Osteoblast (primary cell): ENCODE measurements around the gene CRHR1. TPM values are rescaled to one million over a fixed set of nuclear protein-coding genes. Genes with fewer than 3 reads are reported as not detected.

Experiments used
- DNase-seq: peaks from one replicate; pipeline ENCODE4 v3.0.0; 2011; ENCODE audit warnings: low spot score, mixed read lengths; ENCODE audit not compliant: insufficient read length; ENCODE audit errors: missing footprints
- H2AFZ ChIP-seq: 2 replicates; pipeline ENCODE4 v1.6.0; 2011; ENCODE audit warnings: mild to moderate bottlenecking, low read length
- H3K27ac ChIP-seq: 2 replicates; pipeline ENCODE4 v1.5.1; 2011; ENCODE audit warnings: mild to moderate bottlenecking, low read depth, low read length, moderate library complexity
- H3K27me3 ChIP-seq: 2 replicates; pipeline ENCODE4 v1.6.0; 2012; ENCODE audit warnings: mild to moderate bottlenecking, control low read depth, inconsistent platforms, low read length, moderate library complexity; ENCODE audit not compliant: insufficient read depth
- H3K36me3 ChIP-seq: 2 replicates; pipeline ENCODE4 v1.5.1; 2011; ENCODE audit warnings: mild to moderate bottlenecking, low read length, control low read depth, moderate library complexity; ENCODE audit not compliant: insufficient read depth
- H3K4me1 ChIP-seq: 2 replicates; pipeline ENCODE4 v1.5.1; 2011; ENCODE audit warnings: mild to moderate bottlenecking, low read length, control low read depth, moderate library complexity; ENCODE audit not compliant: insufficient read depth
- H3K4me2 ChIP-seq: 2 replicates; pipeline ENCODE4 v1.6.0; 2011; ENCODE audit warnings: mild to moderate bottlenecking, low read length; ENCODE audit not compliant: insufficient read depth
- H3K4me3 ChIP-seq: fragments of 200-600 bp; sonication (generic); 3 replicates; pipeline ENCODE4 v1.5.1; 2012; ENCODE audit warnings: mild to moderate bottlenecking, low read length, inconsistent platforms; ENCODE audit not compliant: insufficient read depth
- H3K79me2 ChIP-seq: 2 replicates; pipeline ENCODE4 v1.6.0; 2012; ENCODE audit warnings: mild to moderate bottlenecking, low read length, control low read depth, inconsistent platforms; ENCODE audit not compliant: insufficient read depth
- H3K9me3 ChIP-seq: 2 replicates; pipeline ENCODE4 v1.5.1; 2011; ENCODE audit warnings: low read depth, low read length, control low read depth
- H4K20me1 ChIP-seq: 2 replicates; pipeline ENCODE4 v1.6.0; 2012; ENCODE audit warnings: mild to moderate bottlenecking, low read length, control low read depth; ENCODE audit not compliant: insufficient read depth
- CTCF ChIP-seq: IDR thresholded peaks from 2 replicates; pipeline ENCODE4 v1.5.1; 2011; ENCODE audit warnings: mild to moderate bottlenecking, low read depth, low read length, moderate library complexity; ENCODE audit errors: extremely low read depth
- total RNA-seq: library from RNA; depleted of rRNA; stranded (reverse); fragments of >200 nt; gene quantifications from 2 replicates; pipeline ENCODE4 v1.2.3, GENCODE V29; 2012

CRHR1 gene
- total RNA-seq, 1 donor = not detected

- no peaks in the 10 kb centered on the region for H3K9me3 ChIP-seq
- no peaks in the 10 kb centered on the region for H3K79me2 ChIP-seq
- H3K27ac ChIP-seq = no peak overlapping the region
- no peak for TF ChIP-seq CTCF
- H3K4me1 ChIP-seq = no peaks in the 10 kb centered on the region
- no peak overlapping the region for H3K4me3 ChIP-seq
- no peak for DNase-seq
- no peaks in the 10 kb centered on the region for H4K20me1 ChIP-seq
- no peak overlapping the region for H3K4me2 ChIP-seq
- H2AFZ ChIP-seq = no peak overlapping the region
- no peaks in the 10 kb centered on the region for H3K36me3 ChIP-seq
- peaks cover 18% of the 10 kb centered on the region for H3K27me3 ChIP-seq
These were observed 33.2 kb upstream of the CRHR1 start for GRCh38 chr17:45750779-45751440.

- Histone ChIP-seq H3K9me3 (no peaks in the 10 kb centered on the region), H3K27ac (no peak overlapping the region), H3K4me3 (no peak overlapping the region), H4K20me1 (no peaks in the 10 kb centered on the region), H3K4me2 (no peak overlapping the region), H3K4me1 (no peaks in the 10 kb centered on the region), H3K36me3 (no peaks in the 10 kb centered on the region), H2AFZ (no peak overlapping the region), H3K27me3 (peaks cover 16% of the 10 kb centered on the region), H3K79me2 (no peaks in the 10 kb centered on the region)
- no peak for TF ChIP-seq CTCF
- no peak for DNase-seq
These were observed 32.7 kb upstream of the CRHR1 start for GRCh38 chr17:45751466-45751865.

- Histone ChIP-seq H3K79me2 (no peaks in the 10 kb centered on the region), H2AFZ (no peak overlapping the region), H3K27me3 (peaks cover 16% of the 10 kb centered on the region), H3K27ac (no peak overlapping the region), H3K9me3 (no peaks in the 10 kb centered on the region), H4K20me1 (no peaks in the 10 kb centered on the region), H3K4me3 (no peak overlapping the region), H3K36me3 (no peaks in the 10 kb centered on the region), H3K4me1 (no peaks in the 10 kb centered on the region), H3K4me2 (no peak overlapping the region)
- DNase-seq = no peak
- TF ChIP-seq CTCF = no peak
These were observed 31.9 kb upstream of the CRHR1 start for GRCh38 chr17:45752246-45752645.

GRCh38 chr17:45753645-45754225 lies 30.4 kb upstream of the CRHR1 start:
- H3K27me3 ChIP-seq = peaks cover 16% of the 10 kb centered on the region
- H4K20me1 ChIP-seq = no peaks in the 10 kb centered on the region
- no peak for TF ChIP-seq CTCF
- no peak overlapping the region for H3K4me3 ChIP-seq
- H3K27ac ChIP-seq = no peak overlapping the region
- no peaks in the 10 kb centered on the region for H3K79me2 ChIP-seq
- no peaks in the 10 kb centered on the region for H3K9me3 ChIP-seq
- H3K36me3 ChIP-seq = no peaks in the 10 kb centered on the region
- H3K4me1 ChIP-seq = no peaks in the 10 kb centered on the region
- no peak overlapping the region for H2AFZ ChIP-seq
- no peak for DNase-seq
- no peak overlapping the region for H3K4me2 ChIP-seq
